ENCODE measurements around the gene CRISPLD2.

The CRISPLD2 gene

DNA sequence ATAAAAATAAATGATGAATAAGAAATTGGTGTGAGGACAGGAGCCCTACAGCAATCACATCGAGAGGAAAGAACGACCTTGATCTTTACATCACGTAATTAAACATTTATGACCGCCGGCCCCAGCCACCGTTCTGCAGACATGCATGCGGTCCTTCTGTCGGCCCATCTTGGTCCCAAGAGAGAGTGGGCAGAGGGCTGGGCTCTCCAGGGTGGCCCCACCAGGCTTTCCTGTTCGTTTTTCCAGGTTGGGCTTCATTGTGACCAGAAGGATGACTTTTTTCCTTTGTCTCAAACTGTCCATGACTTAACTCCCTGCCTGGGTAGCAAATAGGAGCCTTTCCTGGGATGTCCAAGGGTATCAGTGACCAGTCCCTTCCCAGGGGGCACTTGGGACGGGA lies 3.3 kb upstream of the CRISPLD2 start:
- H3K79me2 ChIP-seq (ENCODE audit: low read length), result no peaks in the 10 kb centered on the region
- H3K27ac ChIP-seq (ENCODE audit: low read length), result no peak overlapping the region
- H3K4me2 ChIP-seq (ENCODE audit: low read length), result no peak overlapping the region
- no peaks in the 10 kb centered on the region for H3K9me3 ChIP-seq (ENCODE audit: insufficient read depth, low read length)
- no peaks in the 10 kb centered on the region for H3K4me1 ChIP-seq (ENCODE audit: low read length)
- no peaks in the 10 kb centered on the region for H4K20me1 ChIP-seq (ENCODE audit: insufficient read depth, low read length)
- H3K4me3 ChIP-seq (ENCODE audit: low read length), result no peak overlapping the region
- peaks cover 27% of the 10 kb centered on the region for H3K27me3 ChIP-seq (ENCODE audit: low read depth, low read length)
- TF ChIP-seq, protein P1, sequence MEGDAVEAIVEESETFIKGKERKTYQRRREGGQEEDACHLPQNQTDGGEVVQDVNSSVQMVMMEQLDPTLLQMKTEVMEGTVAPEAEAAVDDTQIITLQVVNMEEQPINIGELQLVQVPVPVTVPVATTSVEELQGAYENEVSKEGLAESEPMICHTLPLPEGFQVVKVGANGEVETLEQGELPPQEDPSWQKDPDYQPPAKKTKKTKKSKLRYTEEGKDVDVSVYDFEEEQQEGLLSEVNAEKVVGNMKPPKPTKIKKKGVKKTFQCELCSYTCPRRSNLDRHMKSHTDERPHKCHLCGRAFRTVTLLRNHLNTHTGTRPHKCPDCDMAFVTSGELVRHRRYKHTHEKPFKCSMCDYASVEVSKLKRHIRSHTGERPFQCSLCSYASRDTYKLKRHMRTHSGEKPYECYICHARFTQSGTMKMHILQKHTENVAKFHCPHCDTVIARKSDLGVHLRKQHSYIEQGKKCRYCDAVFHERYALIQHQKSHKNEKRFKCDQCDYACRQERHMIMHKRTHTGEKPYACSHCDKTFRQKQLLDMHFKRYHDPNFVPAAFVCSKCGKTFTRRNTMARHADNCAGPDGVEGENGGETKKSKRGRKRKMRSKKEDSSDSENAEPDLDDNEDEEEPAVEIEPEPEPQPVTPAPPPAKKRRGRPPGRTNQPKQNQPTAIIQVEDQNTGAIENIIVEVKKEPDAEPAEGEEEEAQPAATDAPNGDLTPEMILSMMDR (IDR thresholded peaks at IDR 0.05; ENCODE audit: low read depth, low read length), result no peak
- TF ChIP-seq EZH2phosphoT487 (IDR thresholded peaks at IDR 0.05; ENCODE audit: low read depth), result no peak
- H3K36me3 ChIP-seq (replicated peaks; ENCODE audit: low read depth, low read length), result no peaks in the 10 kb centered on the region
- H2AFZ ChIP-seq (ENCODE audit: low read depth, low read length), result no peak overlapping the region
- H3K9ac ChIP-seq (ENCODE audit: low read length), result no peak overlapping the region

DNA sequence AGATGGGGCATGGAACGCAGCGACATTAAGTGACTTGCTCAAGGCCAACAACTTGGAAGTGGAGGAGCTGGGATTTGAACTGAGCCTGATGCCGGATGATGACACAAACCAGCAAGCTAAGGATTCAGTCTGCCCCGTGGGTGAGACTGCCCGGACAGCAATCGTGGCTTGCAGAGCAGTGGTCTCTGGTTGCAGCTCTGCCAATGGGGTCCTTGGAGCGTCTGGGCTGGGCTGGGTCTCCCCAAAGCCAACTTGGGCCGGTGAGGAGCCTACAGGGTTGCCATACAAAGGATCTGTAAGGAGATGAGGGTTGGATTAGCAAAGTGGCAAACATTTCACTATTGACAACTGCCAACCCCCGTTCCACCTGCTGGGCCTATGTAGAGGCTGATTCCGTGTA lies 2.6 kb upstream of the CRISPLD2 start:
- H3K27ac ChIP-seq (ENCODE audit: low read length), result no peak overlapping the region
- no peak overlapping the region for H2AFZ ChIP-seq (ENCODE audit: low read depth, low read length)
- H3K4me1 ChIP-seq (ENCODE audit: low read length), result no peaks in the 10 kb centered on the region
- no peak overlapping the region for H3K9ac ChIP-seq (ENCODE audit: low read length)
- no peaks in the 10 kb centered on the region for H3K9me3 ChIP-seq (ENCODE audit: insufficient read depth, low read length)
- H4K20me1 ChIP-seq (ENCODE audit: insufficient read depth, low read length), result no peaks in the 10 kb centered on the region
- no peak overlapping the region for H3K4me3 ChIP-seq (ENCODE audit: low read length)
- TF ChIP-seq EZH2phosphoT487 (IDR thresholded peaks at IDR 0.05; ENCODE audit: low read depth), result no peak
- TF ChIP-seq, protein P1 (IDR thresholded peaks at IDR 0.05; ENCODE audit: low read depth, low read length), result no peak
- no peak overlapping the region for H3K4me2 ChIP-seq (ENCODE audit: low read length)
- no peaks in the 10 kb centered on the region for H3K36me3 ChIP-seq (replicated peaks; ENCODE audit: low read depth, low read length)
- no peaks in the 10 kb centered on the region for H3K79me2 ChIP-seq (ENCODE audit: low read length)
- peaks cover 20% of the 10 kb centered on the region for H3K27me3 ChIP-seq (ENCODE audit: low read depth, low read length)

DNA sequence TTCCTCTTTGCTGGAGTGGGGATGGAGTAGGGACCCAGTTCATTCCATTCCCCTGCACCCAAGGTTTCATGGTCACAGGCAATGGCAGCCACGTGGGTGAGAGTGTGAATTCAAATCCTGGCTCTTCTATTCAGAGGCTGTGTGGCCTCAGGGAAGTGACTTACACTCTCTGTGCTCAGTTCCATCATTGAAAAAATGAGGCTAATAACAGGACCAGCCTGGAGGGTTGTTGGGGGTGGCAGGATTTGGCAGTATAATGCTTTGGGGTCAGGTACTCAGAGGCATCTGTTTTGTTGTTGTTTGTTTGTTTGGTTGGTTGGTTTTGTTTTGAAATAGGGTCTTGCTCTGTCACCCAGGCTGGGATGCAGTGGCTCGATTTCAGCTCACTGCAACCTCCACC lies 2.2 kb upstream of the CRISPLD2 start:
- H3K27ac ChIP-seq (ENCODE audit: low read length), result no peak overlapping the region
- no peak overlapping the region for H3K9ac ChIP-seq (ENCODE audit: low read length)
- no peak overlapping the region for H2AFZ ChIP-seq (ENCODE audit: low read depth, low read length)
- no peaks in the 10 kb centered on the region for H4K20me1 ChIP-seq (ENCODE audit: insufficient read depth, low read length)
- H3K4me3 ChIP-seq (ENCODE audit: low read length), result no peak overlapping the region
- no peaks in the 10 kb centered on the region for H3K9me3 ChIP-seq (ENCODE audit: insufficient read depth, low read length)
- TF ChIP-seq, protein P1 (IDR thresholded peaks at IDR 0.05; ENCODE audit: low read depth, low read length), result no peak
- TF ChIP-seq EZH2phosphoT487 (IDR thresholded peaks at IDR 0.05; ENCODE audit: low read depth), result no peak
- no peaks in the 10 kb centered on the region for H3K79me2 ChIP-seq (ENCODE audit: low read length)
- no peak overlapping the region for H3K4me2 ChIP-seq (ENCODE audit: low read length)
- peaks cover 18% of the 10 kb centered on the region for H3K27me3 ChIP-seq (ENCODE audit: low read depth, low read length)
- no peaks in the 10 kb centered on the region for H3K4me1 ChIP-seq (ENCODE audit: low read length)
- H3K36me3 ChIP-seq (replicated peaks; ENCODE audit: low read depth, low read length), result no peaks in the 10 kb centered on the region

DNA sequence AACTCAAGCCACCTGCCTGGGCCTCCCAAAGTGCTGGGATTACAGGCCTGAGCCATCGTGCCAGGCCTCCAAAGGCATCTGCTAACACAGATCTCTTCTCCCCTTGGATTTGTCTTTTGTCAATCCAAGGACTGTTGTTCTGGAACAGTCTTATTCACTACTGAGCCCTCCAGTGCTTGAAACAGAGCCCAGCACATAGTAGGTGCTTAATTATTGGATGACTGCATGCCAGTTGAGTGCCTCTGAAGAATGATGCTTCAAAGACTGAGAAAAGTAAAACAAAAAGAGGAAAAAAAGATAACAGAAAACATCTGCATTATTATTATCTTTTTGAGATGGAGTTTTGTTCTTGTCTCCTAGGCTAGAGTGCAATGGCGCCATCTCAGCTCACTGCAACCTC lies 1.7 kb upstream of the CRISPLD2 start:
- no peak overlapping the region for H3K9ac ChIP-seq (ENCODE audit: low read length)
- H3K27ac ChIP-seq (ENCODE audit: low read length), result no peak overlapping the region
- no peak overlapping the region for H3K4me3 ChIP-seq (ENCODE audit: low read length)
- H4K20me1 ChIP-seq (ENCODE audit: insufficient read depth, low read length), result no peaks in the 10 kb centered on the region
- H3K27me3 ChIP-seq (ENCODE audit: low read depth, low read length), result peaks cover 22% of the 10 kb centered on the region
- no peaks in the 10 kb centered on the region for H3K79me2 ChIP-seq (ENCODE audit: low read length)
- no peaks in the 10 kb centered on the region for H3K4me1 ChIP-seq (ENCODE audit: low read length)
- no peaks in the 10 kb centered on the region for H3K9me3 ChIP-seq (ENCODE audit: insufficient read depth, low read length)
- no peak overlapping the region for H3K4me2 ChIP-seq (ENCODE audit: low read length)
- no peak for TF ChIP-seq EZH2phosphoT487 (IDR thresholded peaks at IDR 0.05; ENCODE audit: low read depth)
- TF ChIP-seq, protein P1 (IDR thresholded peaks at IDR 0.05; ENCODE audit: low read depth, low read length), result no peak
- no peak overlapping the region for H2AFZ ChIP-seq (ENCODE audit: low read depth, low read length)
- H3K36me3 ChIP-seq (replicated peaks; ENCODE audit: low read depth, low read length), result no peaks in the 10 kb centered on the region

Measured in OCI-LY3 (cell line).